Osteoblast (primary cell): Measurements from ENCODE around the gene MESP2. TPM values are rescaled to one million over a fixed set of nuclear protein-coding genes. Genes with fewer than 3 reads are reported as not detected.

ENCODE experiments used
- DNase-seq: peaks from one replicate; pipeline ENCODE4 v3.0.0; 2011; ENCODE audit warnings: low spot score, mixed read lengths; ENCODE audit not compliant: insufficient read length; ENCODE audit errors: missing footprints
- H2AFZ ChIP-seq: 2 replicates; pipeline ENCODE4 v1.6.0; 2011; ENCODE audit warnings: mild to moderate bottlenecking, low read length
- H3K27ac ChIP-seq: 2 replicates; pipeline ENCODE4 v1.5.1; 2011; ENCODE audit warnings: mild to moderate bottlenecking, low read depth, low read length, moderate library complexity
- H3K27me3 ChIP-seq: 2 replicates; pipeline ENCODE4 v1.6.0; 2012; ENCODE audit warnings: mild to moderate bottlenecking, control low read depth, inconsistent platforms, low read length, moderate library complexity; ENCODE audit not compliant: insufficient read depth
- H3K36me3 ChIP-seq: 2 replicates; pipeline ENCODE4 v1.5.1; 2011; ENCODE audit warnings: mild to moderate bottlenecking, low read length, control low read depth, moderate library complexity; ENCODE audit not compliant: insufficient read depth
- H3K4me1 ChIP-seq: 2 replicates; pipeline ENCODE4 v1.5.1; 2011; ENCODE audit warnings: mild to moderate bottlenecking, low read length, control low read depth, moderate library complexity; ENCODE audit not compliant: insufficient read depth
- H3K4me2 ChIP-seq: 2 replicates; pipeline ENCODE4 v1.6.0; 2011; ENCODE audit warnings: mild to moderate bottlenecking, low read length; ENCODE audit not compliant: insufficient read depth
- H3K4me3 ChIP-seq: fragments of 200-600 bp; sonication (generic); 3 replicates; pipeline ENCODE4 v1.5.1; 2012; ENCODE audit warnings: mild to moderate bottlenecking, low read length, inconsistent platforms; ENCODE audit not compliant: insufficient read depth
- H3K79me2 ChIP-seq: 2 replicates; pipeline ENCODE4 v1.6.0; 2012; ENCODE audit warnings: mild to moderate bottlenecking, low read length, control low read depth, inconsistent platforms; ENCODE audit not compliant: insufficient read depth
- H3K9me3 ChIP-seq: 2 replicates; pipeline ENCODE4 v1.5.1; 2011; ENCODE audit warnings: low read depth, low read length, control low read depth
- H4K20me1 ChIP-seq: 2 replicates; pipeline ENCODE4 v1.6.0; 2012; ENCODE audit warnings: mild to moderate bottlenecking, low read length, control low read depth; ENCODE audit not compliant: insufficient read depth
- CTCF ChIP-seq: IDR thresholded peaks from 2 replicates; pipeline ENCODE4 v1.5.1; 2011; ENCODE audit warnings: mild to moderate bottlenecking, low read depth, low read length, moderate library complexity; ENCODE audit errors: extremely low read depth
- total RNA-seq: library from RNA; depleted of rRNA; stranded (reverse); fragments of >200 nt; gene quantifications from 2 replicates; pipeline ENCODE4 v1.2.3, GENCODE V29; 2012

Gene MESP2
- total RNA-seq, 1 donor: 0.72 TPM

- H3K9me3 ChIP-seq: no peaks in the 10 kb centered on the region
- no peak overlapping the region for H3K4me2 ChIP-seq
- DNase-seq: peak; percentile 53
- no peak overlapping the region for H3K4me3 ChIP-seq
- H3K36me3 ChIP-seq: peaks cover 77% of the 10 kb centered on the region
- H4K20me1 ChIP-seq: peaks cover 57% of the 10 kb centered on the region
- TF ChIP-seq CTCF: no peak
- H3K79me2 ChIP-seq: peaks cover 72% of the 10 kb centered on the region
- H2AFZ ChIP-seq: no peak overlapping the region
- H3K27me3 ChIP-seq: no peaks in the 10 kb centered on the region
- peaks cover 14% of the 10 kb centered on the region for H3K4me1 ChIP-seq
- no peak overlapping the region for H3K27ac ChIP-seq
These were observed 30.1 kb downstream of the MESP2 start for GRCh38 chr15:89806210-89806558.

DNA sequence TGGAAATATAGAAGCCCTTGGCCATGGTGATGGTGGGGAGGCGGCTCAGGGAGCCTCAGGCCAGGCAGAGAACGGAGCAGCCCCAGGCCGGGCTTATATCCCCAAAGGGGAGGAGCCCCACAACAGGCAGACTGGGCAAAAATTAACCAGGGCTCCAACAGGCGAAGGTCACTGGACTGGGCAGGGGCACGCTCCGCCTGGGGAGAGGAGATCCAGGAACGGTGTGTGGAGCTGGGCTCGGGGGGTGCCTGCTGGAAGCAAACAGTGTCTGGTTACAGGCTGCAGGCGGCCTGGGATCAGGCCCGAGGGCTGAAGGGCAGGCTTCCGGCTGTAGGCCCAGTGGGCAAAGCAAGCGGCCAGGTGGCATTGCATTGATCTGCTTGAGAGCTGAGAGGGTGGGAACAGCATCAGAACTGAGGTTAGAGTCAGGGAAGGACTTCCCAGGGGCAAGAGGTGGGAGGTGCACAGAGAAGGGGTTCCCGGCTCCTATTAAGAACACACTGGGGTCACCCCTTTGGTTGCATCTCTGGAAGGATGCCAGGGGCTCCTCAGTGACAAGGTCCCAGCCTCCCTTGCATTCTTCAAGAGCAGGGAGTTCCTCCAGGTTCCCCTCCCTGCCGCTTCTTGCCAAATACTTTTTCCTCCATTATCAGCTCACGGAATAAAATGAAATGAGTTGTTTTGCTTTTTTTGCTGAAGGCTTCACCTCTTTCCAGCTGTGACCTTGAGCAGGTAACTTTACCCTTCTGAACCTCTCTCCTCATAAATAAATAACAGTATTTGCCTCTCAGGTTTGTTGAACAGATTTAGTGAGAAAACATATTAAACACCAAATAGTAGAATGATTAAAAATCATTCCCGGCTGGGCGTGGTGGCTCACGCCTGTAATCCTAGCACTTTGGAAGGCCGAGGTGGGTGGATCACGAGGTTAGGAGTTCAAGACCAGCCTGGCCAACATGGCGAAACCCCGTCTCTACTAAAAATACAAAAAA, 30.7 kb downstream of the MESP2 start:
- Histone ChIP-seq H3K27ac (no peak overlapping the region), H3K36me3 (peaks cover 73% of the 10 kb centered on the region), H3K79me2 (peaks cover 76% of the 10 kb centered on the region)

GRCh38 chr15:89807689-89808088, 31.6 kb downstream of the MESP2 start:
- H4K20me1 ChIP-seq: peaks cover 54% of the 10 kb centered on the region
- H3K27me3 ChIP-seq: no peaks in the 10 kb centered on the region
- no peak overlapping the region for H3K4me2 ChIP-seq
- no peak overlapping the region for H2AFZ ChIP-seq
- no peaks in the 10 kb centered on the region for H3K9me3 ChIP-seq
- H3K79me2 ChIP-seq: peaks cover 85% of the 10 kb centered on the region
- no peak overlapping the region for H3K27ac ChIP-seq
- H3K36me3 ChIP-seq: peaks cover 74% of the 10 kb centered on the region
- H3K4me3 ChIP-seq: no peak overlapping the region
- peaks cover 22% of the 10 kb centered on the region for H3K4me1 ChIP-seq
- DNase-seq: peak; percentile 65
- TF ChIP-seq CTCF: no peak

More for the DNA sequence above, 30.7 kb downstream of the MESP2 start:
- Histone ChIP-seq H3K4me3 (no peak overlapping the region), H3K4me2 (no peak overlapping the region), H2AFZ (no peak overlapping the region), H3K4me1 (peaks cover 17% of the 10 kb centered on the region), H3K27me3 (no peaks in the 10 kb centered on the region), H4K20me1 (peaks cover 54% of the 10 kb centered on the region), H3K9me3 (no peaks in the 10 kb centered on the region)
- TF ChIP-seq CTCF: no peak
- DNase-seq: peak; percentile 62

DNA sequence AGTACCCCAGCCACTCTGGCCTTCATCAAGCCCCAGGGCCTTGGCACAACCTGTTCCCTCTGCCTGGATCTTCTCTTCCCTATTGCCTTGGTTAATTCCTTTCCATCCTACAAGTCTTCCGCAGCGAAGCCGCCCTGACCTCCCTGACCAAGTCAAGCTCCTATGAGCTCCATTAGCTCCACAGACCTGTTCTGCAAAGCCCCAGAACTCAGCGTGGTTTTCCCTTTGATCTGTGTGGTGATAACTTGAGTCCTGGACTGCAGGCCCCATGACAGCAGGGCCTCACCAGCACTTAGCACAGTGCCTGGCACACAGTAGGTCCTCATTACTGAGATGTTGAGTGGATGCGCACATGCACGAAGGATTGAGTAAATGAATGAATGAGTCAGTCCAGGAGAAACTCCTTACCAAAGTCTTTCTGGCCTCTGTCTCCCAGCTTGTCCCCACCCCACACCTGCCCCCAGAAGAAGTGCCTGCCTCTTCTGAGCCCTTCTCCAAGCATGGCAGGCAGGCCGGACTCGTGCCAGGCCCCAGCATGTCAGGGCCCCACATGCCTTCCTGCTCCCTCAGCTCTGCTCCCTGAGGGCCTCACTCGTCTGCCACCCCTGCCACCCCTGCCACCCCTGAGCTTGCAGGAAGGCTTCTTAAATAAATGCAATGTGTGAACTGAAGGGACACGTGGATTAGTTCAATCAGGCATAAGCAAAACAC, 32.2 kb downstream of the MESP2 start:
- peak overlapping the region; percentile 45 for H3K27ac ChIP-seq
- H4K20me1 ChIP-seq: peaks cover 56% of the 10 kb centered on the region
- no peak overlapping the region for H3K4me2 ChIP-seq
- peak; percentile 77 for DNase-seq
- H3K36me3 ChIP-seq: peaks cover 73% of the 10 kb centered on the region
- H3K79me2 ChIP-seq: peaks cover 86% of the 10 kb centered on the region
- H3K27me3 ChIP-seq: no peaks in the 10 kb centered on the region
- H2AFZ ChIP-seq: no peak overlapping the region
- TF ChIP-seq CTCF: no peak
- no peaks in the 10 kb centered on the region for H3K9me3 ChIP-seq
- no peak overlapping the region for H3K4me3 ChIP-seq
- peaks cover 28% of the 10 kb centered on the region for H3K4me1 ChIP-seq
